HepG2 (cell line): ENCODE data around the gene BCL2L1. TPM values are rescaled to one million over a fixed set of nuclear protein-coding genes. Genes with fewer than 3 reads are reported as not detected.

Experiments
- AGO2 ChIP-seq: fragments of 200-400 bp; formaldehyde crosslinking; optimal IDR thresholded peaks from 2 replicates; pipeline ENCODE3; 2017; ENCODE audit warnings: mild to moderate bottlenecking, low read depth, low read length, moderate library complexity
- GLI4 ChIP-seq: sonication (generic); formaldehyde crosslinking; IDR thresholded peaks from 2 replicates; pipeline ENCODE4 v1.5.1; 2020; ENCODE audit warnings: missing genetic modification reagents, mild to moderate bottlenecking, moderate library complexity, borderline replicate concordance
- IRF9 ChIP-seq: sonication (generic); formaldehyde crosslinking; IDR thresholded peaks from 2 replicates; pipeline ENCODE4 v1.8.0; 2022; ENCODE audit warnings: missing genetic modification reagents, mild to moderate bottlenecking, borderline replicate concordance
- JUND ChIP-seq: sonication (generic); formaldehyde crosslinking; IDR thresholded peaks from 2 replicates; pipeline ENCODE4 v1.8.0; 2022; ENCODE audit warnings: mild to moderate bottlenecking, missing genetic modification reagents
- MTF1 ChIP-seq: sonication (generic); formaldehyde crosslinking; IDR thresholded peaks from 2 replicates; pipeline ENCODE4 v1.5.0; 2020; ENCODE audit warnings: missing genetic modification reagents
- NFIC ChIP-seq: IDR thresholded peaks from 2 replicates; pipeline ENCODE4 v1.6.1; 2012; ENCODE audit warnings: mild to moderate bottlenecking, low read length, inconsistent platforms
- NKX3-1 ChIP-seq: sonication (generic); formaldehyde crosslinking; IDR thresholded peaks from 2 replicates; pipeline ENCODE4 v1.5.0; 2020; ENCODE audit warnings: missing genetic modification reagents
- PAX8 ChIP-seq: sonication (generic); formaldehyde crosslinking; IDR thresholded peaks from 2 replicates; pipeline ENCODE4 v1.8.0; 2022; ENCODE audit warnings: mild to moderate bottlenecking, missing genetic modification reagents, borderline replicate concordance
- PRDM4 ChIP-seq: sonication (generic); formaldehyde crosslinking; IDR thresholded peaks from 2 replicates; pipeline ENCODE4 v1.9.0; 2021; ENCODE audit warnings: missing genetic modification reagents, borderline replicate concordance
- RBFOX2 ChIP-seq: fragments of 200-400 bp; formaldehyde crosslinking; IDR thresholded peaks from 2 replicates; pipeline ENCODE4 v1.6.1; 2017; ENCODE audit warnings: low read depth, mild to moderate bottlenecking, low read length
- RBM22 ChIP-seq: fragments of 200-400 bp; formaldehyde crosslinking; optimal IDR thresholded peaks from 2 replicates; pipeline ENCODE3; 2017; ENCODE audit warnings: mild to moderate bottlenecking, low read length, moderate library complexity
- SOX13 ChIP-seq, 3 experiments: fragments of 450-650 bp in 1 of 3; sonication (generic) in 1 of 3; formaldehyde crosslinking in 1 of 3; IDR thresholded peaks in 2 of 3; conservative IDR thresholded peaks in 1 of 3; 2 replicates each; pipeline versions ENCODE4 v1.5.0 to v1.6.1; 2016 to 2020; ENCODE audit warnings: antibody characterized with exemption in 1 of 3, mild to moderate bottlenecking in 1 of 3, missing compliant biosample characterization in 1 of 3, missing genetic modification reagents in 1 of 3, moderate library complexity in 1 of 3
- STAG1 ChIP-seq: sonication (generic); formaldehyde crosslinking; IDR thresholded peaks from 2 replicates; pipeline ENCODE4 v1.4.0; 2020; ENCODE audit warnings: missing genetic modification reagents
- ZBTB10 ChIP-seq: sonication (generic); formaldehyde crosslinking; IDR thresholded peaks from 2 replicates; pipeline ENCODE4 v1.4.0; 2020; ENCODE audit warnings: missing genetic modification reagents, borderline replicate concordance
- ZBTB34 ChIP-seq: sonication (generic); formaldehyde crosslinking; IDR thresholded peaks from 2 replicates; pipeline ENCODE4 v1.8.0; 2022; ENCODE audit warnings: mild to moderate bottlenecking, missing genetic modification reagents
- ZBTB7B ChIP-seq: sonication (generic); formaldehyde crosslinking; IDR thresholded peaks from 2 replicates; pipeline ENCODE4 v1.4.0; 2020; ENCODE audit warnings: missing genetic modification reagents
- ZC3H13 ChIP-seq: sonication (generic); formaldehyde crosslinking; IDR thresholded peaks from 2 replicates; pipeline ENCODE4 v1.8.1; 2023; ENCODE audit warnings: mild to moderate bottlenecking, missing genetic modification reagents, moderate library complexity
- ZFP62 ChIP-seq: sonication (generic); formaldehyde crosslinking; IDR thresholded peaks from 2 replicates; pipeline ENCODE4 v1.4.0; 2020; ENCODE audit warnings: missing genetic modification reagents
- ZNF20 ChIP-seq: sonication (generic); formaldehyde crosslinking; IDR thresholded peaks from 2 replicates; pipeline ENCODE4 v1.4.0; 2020; ENCODE audit warnings: mild to moderate bottlenecking, moderate library complexity, missing genetic modification reagents
- ZNF776 ChIP-seq: sonication (generic); formaldehyde crosslinking; IDR thresholded peaks from 2 replicates; pipeline ENCODE4 v1.4.0; 2020; ENCODE audit warnings: mild to moderate bottlenecking, missing genetic modification reagents
- ZNF792 ChIP-seq: IDR thresholded peaks from 2 replicates; pipeline ENCODE4 v1.6.1; 2016
- polyA plus RNA-seq, 8 experiments: library from polyadenylated mRNA; depleted of rRNA in 3 of 8; stranded (reverse) in 7 of 8; unstranded in 1 of 8; fragments of >200 nt; fragmentation: Illumina TruSeq in 4 of 8; extraction: Trizol in 4 of 8; gene quantifications; 2 replicates each; pipeline versions ENCODE4 v1.2.1 to v1.2.3, GENCODE V29; 2011 to 2016; ENCODE audit warnings: low read depth in 4 of 8, missing spikeins in 1 of 8, mixed read lengths in 1 of 8; ENCODE audit not compliant: insufficient read depth in 1 of 8
- total RNA-seq, 5 experiments: library from RNA; depleted of rRNA; stranded (reverse); fragments of >200 nt; fragmentation: Illumina TruSeq; extraction: Trizol; gene quantifications; 2 replicates each; pipeline ENCODE4 v1.2.3, GENCODE V29; 2016; ENCODE audit warnings: low read depth in 1 of 5

Gene BCL2L1
- total and polyA plus RNA-seq, 2 of the 13 experiments (the other 11 are each of a cell fraction or from before 2014, with no cell fraction given): 164 to 258 TPM

- TF ChIP-seq ZNF792 (CRISPR knock-in tag): no peak
- TF ChIP-seq MTF1 (CRISPR knock-in tag): no peak
- peak; percentile 47 for TF ChIP-seq RBM22
- no peak for TF ChIP-seq AGO2
- TF ChIP-seq RBFOX2: peak; percentile 59
- 0 out of 2 replicates have a peak, but pooled peaks have one; percentile 43 for TF ChIP-seq GLI4 (CRISPR knock-in tag)
- no peak for TF ChIP-seq ZNF776 (CRISPR knock-in tag)
- no peak for TF ChIP-seq ZBTB7B
- peak; percentile 27; the same call in 1 of the 2 replicates for TF ChIP-seq NKX3-1 (CRISPR knock-in tag)
- no peak for TF ChIP-seq STAG1 (CRISPR knock-in tag)
- TF ChIP-seq NFIC: no peak
- TF ChIP-seq IRF9 (CRISPR knock-in tag): no peak
- TF ChIP-seq ZBTB10 (CRISPR knock-in tag): no peak
- no peak for TF ChIP-seq PRDM4 (CRISPR knock-in tag)
- no peak for TF ChIP-seq ZFP62 (CRISPR knock-in tag)
- no peak for TF ChIP-seq ZNF20 (CRISPR knock-in tag)
- no peak for TF ChIP-seq PAX8 (CRISPR knock-in tag)
- no peak for TF ChIP-seq SOX13 (IDR thresholded peaks at IDR 0.05)
- TF ChIP-seq SOX13 (CRISPR knock-in tag; conservative IDR thresholded peaks at IDR 0.05 in 1 of 2, IDR thresholded peaks at IDR 0.05 in 1 of 2): 0 out of 4 replicates have a peak, but pooled peaks of 1 of the 2 experiments have one; percentile 21
- TF ChIP-seq ZBTB34 (CRISPR knock-in tag): 0 out of 2 replicates have a peak, but pooled peaks have one; percentile 10
- TF ChIP-seq JUND: no peak
- TF ChIP-seq ZC3H13 (CRISPR knock-in tag): no peak
Measured at GRCh38 chr20:31699801-31700728, 22.6 kb downstream of the BCL2L1 start (continued).
